ENCODE measurements around the gene CNDP2.

DNA sequence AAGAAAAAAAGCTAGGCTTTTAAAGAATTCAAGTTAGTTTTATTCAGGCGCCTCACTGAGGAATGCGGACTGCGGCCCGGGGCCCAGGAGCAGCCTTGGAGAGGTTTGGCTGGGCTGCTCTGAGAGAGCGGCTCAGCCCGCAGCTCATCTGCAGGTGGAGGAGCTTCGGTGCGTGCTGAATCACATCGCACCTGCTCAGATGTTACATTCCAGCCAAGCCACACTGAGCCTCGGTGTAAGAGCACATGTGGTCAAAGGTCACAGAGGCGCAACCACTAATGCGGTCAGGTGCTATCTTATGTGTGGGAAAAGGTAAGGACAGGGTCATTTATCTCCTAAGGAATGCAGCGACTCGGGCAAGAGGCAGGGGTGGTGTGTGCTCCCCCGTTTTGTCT, 21.1 kb downstream of the CNDP2 start:
- TF ChIP-seq, protein P1, sequence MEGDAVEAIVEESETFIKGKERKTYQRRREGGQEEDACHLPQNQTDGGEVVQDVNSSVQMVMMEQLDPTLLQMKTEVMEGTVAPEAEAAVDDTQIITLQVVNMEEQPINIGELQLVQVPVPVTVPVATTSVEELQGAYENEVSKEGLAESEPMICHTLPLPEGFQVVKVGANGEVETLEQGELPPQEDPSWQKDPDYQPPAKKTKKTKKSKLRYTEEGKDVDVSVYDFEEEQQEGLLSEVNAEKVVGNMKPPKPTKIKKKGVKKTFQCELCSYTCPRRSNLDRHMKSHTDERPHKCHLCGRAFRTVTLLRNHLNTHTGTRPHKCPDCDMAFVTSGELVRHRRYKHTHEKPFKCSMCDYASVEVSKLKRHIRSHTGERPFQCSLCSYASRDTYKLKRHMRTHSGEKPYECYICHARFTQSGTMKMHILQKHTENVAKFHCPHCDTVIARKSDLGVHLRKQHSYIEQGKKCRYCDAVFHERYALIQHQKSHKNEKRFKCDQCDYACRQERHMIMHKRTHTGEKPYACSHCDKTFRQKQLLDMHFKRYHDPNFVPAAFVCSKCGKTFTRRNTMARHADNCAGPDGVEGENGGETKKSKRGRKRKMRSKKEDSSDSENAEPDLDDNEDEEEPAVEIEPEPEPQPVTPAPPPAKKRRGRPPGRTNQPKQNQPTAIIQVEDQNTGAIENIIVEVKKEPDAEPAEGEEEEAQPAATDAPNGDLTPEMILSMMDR (IDR thresholded peaks at IDR 0.05), result no peak
- no peak for TF ChIP-seq POLR2A (IDR thresholded peaks at IDR 0.05)
